ENCODE measurements around the gene CELF2.

CELF2 gene

DNA sequence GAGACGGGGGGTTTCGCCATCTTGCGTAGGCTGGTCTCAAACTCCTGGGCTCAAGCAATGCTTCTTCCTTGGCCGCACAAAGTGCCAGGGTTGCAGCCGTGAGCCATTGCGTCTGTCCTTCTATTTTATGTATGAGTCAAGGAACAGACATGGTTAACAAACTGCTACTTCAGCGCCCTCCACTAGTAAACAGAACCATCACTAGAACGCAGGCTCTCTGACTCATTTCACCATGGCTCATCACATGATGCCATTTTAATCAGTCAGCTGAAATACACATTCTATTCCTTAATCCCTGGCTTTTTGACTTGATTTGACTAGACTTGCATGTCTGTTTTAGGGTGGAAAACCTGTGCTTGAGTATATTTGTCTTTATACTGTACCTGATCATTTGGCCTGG, 41.3 kb downstream of the CELF2 start:
- no peak for DNase-seq

DNA sequence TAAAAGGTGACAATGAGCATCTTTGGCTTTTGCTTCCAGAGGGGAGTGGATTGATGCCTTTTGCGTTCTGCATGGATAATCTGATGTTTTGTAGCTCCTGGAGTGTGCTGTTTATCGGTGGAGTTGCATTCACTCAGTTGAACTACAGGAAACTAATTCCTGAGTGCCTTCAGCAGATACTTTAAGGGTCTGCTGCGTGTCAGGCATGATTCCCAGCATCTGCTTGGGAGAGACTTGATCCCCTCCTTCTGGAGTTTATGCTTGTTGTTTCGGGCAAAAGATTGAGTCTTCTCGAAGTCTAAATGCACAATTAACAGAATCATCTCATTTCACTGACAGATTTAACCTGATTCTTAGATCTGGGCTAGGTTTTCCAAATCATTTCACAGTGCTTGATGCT, 46.2 kb downstream of the CELF2 start:
- no peak for DNase-seq

DNA sequence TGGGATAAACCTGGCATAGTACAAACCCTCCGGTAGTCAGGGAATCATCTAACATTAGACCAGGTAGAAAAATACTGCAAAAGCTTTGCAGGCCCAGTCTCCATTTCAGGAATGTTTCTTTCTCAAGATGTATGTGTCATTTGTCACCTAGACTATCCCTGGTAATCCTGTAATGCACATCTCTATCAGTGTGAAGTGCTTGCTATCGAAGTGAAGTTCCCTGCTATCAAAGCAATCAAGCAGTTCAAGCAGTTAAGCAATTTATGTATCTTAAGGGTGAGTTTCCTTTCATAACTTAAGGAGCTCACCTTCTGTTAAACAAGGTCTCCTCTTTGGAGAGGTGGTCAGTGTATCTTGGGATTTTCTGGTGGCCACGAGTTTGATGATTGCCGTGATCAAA, 47.2 kb downstream of the CELF2 start:
- no peak for DNase-seq

DNA sequence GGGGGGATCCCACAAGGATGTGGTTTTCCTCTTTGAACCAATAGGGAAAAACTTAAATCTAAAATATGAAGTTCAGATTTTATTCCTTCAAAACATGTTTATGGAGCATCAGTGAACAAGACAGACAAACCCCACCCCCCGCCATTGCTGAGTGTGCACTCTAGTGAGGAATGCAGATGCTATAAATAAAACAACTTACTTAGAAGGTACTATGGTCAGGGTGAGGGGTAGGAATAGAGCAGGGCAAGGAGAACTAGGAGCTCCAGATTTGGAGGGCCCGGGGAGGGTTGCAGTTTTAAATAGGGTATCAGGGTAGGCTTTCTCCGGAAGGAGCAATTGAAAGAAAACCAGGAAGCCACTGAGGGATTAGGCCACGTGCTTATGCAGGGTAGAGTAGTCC, 47.9 kb downstream of the CELF2 start:
- no peak for DNase-seq

DNA sequence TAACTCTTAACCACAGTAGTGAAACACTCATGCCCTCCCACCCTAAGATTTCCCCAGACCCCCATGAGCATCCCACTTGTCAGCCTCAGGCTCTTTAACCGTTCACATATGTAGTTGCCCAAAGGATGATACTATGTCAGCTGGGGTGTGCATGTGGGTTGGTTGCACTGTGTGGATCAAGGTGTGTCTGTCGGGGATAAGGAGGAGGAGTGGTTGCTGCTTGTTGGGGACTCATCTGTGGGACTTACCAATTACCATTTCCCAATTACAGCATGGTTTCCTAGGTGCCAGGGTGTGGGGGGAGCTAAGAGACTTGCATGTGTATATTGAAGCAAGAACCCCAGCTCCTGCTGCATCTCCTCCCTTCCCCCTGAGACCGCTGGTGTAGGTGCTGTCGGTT, 48.8 kb downstream of the CELF2 start:
- DNase-seq: no peak

DNA sequence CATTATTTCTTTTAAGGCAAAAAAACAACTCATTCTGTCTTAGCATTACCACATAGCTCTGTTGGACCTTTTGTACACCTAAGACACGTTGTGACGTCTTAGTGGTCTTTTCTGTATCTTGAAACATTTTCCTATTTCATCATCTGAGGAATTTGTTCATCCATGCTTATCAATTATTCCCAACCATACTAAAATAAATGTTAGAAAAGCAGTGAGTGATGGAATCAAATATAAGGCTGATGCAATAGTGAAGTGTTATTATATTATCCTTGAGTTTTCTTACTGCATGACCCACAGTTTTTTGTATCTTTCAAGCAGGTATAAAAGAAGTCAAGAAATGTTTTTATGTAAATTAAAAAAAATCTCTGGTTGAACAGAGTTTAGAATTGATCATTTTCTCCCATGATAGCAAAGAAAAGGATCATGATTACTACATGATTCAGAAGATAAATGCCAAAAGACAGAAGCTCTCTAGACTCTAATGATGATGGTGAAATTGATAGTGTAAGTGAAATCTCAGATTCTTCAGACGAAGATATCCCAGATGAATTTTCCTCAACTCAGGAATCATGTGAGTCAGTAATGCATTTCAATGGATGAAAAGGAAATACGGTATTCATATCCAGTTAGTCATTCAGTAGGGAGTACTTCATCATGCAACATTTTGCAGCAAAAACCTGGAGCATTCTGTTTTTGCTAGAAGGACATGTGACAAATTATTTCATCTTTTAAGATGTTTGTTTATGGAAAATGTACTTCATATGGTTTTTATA, 51.4 kb downstream of the CELF2 start:
- DNase-seq: no peak

DNA sequence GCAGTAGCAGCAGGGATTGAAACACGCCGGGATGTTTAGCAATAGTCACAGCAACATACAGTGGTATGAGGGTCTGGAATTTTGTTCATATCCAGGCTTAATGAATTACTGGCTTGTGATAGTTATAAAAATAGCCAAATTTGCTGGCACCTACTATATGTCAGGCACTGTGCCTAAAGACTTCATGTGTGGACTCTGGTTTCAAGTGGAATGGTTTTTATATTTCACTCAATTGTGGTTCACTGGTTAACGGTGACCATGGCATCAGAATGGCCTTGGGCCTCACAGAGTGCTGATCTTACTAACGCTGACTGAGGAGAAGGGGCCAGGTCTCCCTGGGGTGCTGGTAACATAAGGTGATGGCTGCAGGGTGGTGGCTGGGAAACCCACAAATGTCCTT, 55.7 kb downstream of the CELF2 start:
- DNase-seq: peak in 1 of 14 donors; percentile 13

DNA sequence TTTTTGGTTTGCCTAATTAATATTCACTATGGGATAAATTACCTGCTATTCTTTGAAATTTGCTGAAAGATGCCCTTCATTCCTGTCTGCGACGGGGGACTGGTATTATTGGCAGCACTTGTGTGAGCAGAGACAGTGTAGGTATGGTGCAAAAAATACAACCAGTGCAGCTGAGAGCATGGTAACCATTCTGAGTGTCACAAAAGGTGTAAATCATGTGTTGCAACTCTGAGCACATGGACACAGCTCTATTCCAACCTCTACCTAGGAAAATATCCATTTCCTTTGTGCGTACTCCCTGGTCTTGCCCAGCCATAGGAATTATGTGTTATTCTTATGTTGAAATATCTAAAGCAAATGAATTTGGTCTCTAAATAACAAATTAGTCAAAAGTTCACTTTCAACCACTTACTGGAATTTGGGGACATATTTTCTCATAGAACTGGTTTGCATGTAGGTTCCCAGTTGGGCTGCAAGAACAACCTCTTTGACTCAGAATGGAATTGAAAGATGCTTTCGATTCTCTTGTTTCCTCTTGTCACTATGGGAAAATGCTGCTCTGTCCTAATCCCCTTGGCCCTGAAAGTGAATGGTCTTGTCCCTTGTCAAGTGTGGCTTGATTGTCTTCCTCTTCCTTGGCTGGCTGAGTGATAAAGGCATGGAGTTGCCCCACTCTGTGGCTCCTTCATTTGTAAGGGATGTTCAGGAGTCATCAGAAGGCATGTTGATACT, 57.0 kb downstream of the CELF2 start:
- no peak for DNase-seq

DNA sequence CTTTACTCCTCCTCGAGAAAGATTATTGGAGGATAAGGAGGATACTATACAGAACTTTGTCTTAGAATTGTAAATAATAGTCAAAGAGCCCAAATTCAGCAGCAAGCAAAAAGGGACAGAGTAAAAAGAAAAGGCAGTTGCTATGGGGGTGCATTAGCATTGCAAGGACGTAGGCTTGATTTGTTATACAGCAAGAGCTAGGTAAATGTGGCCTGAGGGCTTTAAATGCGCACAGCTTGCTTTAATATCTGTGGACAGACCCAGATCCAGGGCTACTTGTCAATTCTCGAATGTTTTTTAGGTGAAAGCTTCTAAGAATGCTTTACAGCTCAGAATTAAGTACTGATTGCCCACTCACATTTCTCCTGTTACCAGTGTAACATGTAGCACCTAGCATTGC, 58.5 kb downstream of the CELF2 start:
- DNase-seq: no peak

DNA sequence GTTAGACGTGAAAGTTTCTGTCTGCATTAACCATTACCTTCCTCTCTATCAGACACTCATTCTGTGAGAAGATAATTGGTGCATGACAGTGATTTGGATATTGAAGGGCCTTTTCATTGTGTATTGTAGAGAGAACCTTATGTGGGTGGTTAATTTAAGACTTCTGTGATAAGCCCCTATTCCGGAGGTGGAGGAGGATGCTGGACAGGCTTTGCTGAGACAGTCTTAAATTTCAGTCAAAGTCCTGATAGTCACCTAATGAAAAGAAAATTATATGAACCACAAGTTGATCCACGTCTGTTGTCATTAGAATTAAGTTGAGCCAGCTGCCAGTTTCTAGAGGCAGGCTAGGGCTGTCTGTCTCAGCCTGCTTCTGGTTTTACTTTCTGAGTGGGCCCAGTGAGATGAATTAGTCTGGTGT, 62.9 kb downstream of the CELF2 start:
- DNase-seq: no peak

DNA sequence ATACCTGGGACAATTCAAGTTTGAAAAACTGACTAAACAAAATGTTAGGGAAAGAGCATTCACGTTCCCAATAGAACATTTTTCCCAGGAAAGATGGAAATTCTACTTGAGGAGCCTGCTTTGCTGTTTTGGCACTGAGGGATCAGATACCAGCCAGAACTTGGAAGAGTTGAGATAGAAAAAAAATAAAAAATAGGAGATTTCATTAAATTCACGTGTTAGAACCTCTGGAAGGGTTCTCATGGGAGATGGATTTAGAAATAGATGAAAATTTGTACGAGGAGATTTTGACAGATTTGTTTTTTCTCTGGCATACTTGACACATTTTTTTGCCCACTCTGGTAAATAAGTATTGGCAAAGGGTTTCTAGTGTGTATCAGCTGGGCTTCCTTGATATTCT, 63.7 kb downstream of the CELF2 start:
- DNase-seq: no peak

DNA sequence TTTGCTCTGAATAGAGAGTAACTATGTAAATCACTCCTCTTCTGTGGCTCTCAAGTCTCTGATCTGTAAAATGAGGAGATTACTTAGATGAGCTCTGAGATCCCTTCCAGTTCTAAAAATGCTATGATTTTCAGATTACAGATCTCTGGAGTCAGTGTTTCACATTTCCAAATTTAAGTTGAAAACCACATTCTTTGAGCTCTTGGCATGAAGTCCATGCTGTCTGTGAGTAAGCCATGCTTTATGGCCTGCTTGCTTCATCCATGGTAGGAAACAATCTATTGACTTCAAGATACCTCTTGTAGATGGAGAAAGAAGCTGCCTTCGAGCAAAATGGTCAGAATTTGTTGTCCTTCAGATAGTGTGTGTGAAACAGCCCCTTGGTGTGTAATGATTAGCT, 64.9 kb downstream of the CELF2 start:
- DNase-seq: no peak

DNA sequence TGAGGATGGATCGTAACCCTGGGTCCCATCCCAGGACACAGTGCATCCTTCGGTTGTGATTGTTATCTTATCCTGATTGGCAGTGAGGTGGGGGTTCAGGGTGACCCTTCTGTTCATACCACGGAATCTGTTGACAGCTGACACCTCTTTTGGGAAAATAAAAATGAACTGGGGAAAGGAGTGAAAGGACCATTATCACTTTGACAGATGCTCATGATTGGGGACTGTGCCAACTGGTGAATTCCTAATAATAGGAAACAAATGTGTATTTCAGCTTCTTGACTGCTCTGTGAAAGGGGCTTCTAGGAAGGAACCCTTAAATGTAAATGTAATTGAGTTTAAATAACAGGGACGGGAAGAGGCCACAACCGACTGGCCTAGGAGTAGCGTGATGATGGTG, 65.4 kb downstream of the CELF2 start:
- no peak for DNase-seq

DNA sequence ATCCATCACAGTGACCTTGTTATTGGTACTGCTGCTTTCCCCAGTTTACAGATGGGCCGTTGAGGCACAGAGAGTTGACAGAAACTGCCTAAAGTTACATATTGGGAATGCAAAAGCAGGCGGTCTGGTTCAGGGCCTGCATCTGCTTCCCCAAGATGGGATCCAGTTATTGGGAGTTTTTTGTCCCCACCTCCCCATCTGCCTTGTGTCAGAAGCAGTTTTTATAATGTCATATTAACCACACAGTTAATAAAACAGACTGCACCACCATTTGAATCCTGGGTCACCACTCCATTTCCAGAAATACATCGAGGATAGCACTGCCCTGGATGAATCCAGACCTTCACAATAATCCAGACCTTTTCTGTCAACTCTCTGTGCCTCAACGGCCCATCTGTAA, 67.9 kb downstream of the CELF2 start:
- DNase-seq: no peak

DNA sequence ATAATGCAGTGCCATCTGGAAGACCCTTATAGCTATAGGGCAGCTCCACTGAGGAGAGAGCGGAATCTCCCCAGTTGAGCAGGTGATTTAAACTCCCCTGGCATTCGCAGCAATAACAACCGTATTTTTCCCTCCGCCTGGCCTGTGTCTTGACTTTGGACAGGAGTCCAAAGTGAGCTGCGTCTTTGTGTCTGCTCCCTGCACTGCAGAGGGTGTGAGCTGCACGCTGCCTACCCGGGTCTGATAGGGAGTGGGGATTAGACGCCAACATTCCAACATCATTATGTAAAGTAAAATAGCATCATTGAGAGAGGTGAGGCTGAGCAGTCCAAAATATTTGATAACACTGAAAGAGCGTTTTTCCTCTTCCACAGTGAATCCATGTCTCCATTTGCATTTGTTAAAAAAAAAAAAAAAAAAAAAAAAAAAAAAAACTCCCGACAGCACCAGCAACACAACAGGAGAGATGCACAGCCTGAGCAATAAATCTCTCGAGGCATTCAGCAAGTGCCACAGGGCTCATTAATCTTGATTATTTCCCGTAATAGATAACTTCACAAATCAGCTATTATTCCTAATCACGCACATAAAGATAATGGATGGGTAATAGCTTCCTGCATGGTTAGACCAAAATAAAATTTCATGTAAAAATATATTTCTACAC, 68.6 kb downstream of the CELF2 start:
- peak in 1 of 14 donors; percentile 13 for DNase-seq

DNA sequence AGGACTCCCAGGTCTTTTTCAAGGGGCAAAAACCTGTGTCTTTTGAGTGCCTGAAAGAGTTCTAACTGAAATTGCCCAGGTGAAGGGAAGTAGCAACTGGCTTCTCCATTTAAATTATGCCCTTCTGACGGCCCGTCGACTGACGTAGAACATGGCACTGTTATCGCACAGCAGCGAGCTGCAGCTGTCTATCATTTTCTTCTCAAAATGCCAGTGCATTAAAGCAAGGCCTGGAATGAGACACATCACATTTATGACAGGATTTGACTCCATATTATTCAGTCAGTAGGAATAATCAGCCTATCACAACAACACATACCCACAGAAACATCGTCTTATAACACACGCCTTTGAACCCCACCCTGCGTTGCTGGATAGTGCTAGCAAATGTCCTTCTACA, 69.7 kb downstream of the CELF2 start:
- DNase-seq: no peak

DNA sequence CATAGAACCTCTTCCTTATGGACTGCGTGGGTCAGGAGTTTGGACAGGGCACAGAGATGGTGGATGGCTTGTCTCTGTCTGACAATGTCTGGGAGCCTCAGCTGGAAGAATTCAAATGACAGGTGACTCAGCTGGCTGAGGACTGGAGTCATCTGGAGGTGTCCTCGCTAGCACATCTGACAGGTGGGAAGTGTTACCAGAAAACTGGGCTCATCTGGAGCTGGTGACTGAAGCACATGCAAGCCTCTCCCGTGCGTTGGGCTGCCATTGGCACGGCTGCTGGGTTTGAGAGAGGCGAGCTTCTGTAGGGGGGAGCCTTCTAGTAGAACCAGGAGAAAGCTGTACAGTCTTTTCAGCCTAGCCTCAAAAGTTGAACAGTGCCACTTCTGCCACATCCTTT, 71.0 kb downstream of the CELF2 start:
- no peak for DNase-seq

DNA sequence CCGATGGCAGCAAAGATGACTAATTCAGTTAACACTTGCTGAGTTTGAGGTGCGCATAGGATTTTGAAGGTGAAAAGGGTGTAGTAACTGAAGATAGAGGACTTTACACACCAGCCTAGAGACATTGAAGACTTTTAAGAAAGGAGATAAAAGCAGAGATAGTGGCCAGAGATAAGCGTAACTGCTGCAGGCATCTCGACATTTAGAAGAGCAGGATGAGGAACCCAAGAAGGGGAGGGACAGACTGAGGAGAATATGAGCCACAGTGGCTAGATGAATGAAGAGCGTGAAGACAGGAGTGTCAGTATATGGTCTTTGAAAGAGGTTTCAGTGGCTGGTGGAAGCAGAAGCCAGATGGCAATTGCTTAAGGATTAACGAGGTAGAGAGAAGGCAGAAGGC, 71.6 kb downstream of the CELF2 start:
- DNase-seq: no peak

DNA sequence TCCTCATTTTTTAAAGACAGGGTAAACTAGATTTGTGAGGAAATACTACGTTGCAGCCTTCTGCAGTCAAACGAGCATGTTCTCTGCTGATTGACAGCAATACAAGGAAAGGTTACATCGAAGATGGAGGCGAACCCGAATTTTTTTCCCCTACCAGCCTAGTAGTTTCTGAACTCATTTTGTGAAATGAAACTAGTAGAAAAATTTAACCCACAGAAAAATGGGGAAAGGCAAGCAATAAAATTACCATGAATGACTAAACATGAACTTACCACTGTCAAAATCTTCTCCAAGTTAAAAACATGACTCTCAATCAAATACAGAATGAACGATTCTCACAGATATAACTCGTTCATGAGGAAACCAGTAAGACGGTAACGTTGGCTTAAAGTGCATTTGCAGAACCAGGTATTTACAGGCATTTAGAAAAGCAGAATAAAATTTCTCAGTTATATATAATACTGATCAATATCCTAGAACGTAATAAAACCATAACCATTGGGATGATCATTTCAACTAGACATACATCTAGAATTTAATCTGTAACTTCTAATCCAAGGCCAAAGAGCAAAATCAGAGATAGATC, 73.9 kb downstream of the CELF2 start:
- DNase-seq: no peak

DNA sequence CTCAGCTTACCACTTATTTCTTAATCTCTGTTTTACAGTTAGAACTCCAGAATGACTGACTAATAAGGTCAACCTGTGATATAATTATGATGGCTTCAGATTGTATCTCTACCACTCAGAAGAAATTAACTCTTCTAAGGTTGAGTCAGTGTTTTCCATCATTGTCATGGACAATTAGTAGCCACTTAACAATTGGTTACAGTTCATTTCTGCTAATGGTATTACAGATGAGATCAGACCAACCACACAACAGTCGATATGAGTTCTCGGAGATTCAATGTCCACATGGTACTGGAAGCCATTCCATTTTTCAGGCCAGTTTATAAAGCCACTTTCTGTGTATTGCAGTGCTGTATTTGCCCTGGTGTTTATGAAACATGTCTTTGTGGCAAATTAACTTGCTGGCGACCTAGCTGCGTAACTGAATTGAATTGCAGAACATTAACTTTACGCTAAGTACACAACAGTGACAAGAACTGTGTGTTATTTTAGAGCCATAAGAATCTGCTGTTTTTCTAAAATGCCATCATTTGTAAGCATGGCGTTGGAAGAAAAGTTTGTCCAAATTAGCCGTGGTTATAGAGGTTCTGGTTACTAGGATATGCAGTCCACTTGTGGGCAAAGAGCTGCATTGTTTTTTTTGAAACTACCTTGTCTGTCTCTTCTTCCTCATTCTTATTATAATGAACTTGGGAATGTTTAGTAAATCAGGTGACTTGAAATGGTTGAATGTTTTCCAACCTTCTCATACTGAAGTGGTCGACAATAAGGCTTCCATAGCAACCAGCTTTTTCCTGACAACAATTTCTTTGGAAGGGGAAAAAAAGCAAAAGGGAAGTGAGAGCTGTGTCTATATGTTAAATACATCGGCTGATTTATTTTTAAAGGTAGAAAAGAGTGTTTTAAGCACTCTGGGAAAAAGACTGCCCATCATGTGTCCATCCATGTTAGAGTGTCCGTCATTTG, 76.4 kb downstream of the CELF2 start:
- DNase-seq: no peak

DNA sequence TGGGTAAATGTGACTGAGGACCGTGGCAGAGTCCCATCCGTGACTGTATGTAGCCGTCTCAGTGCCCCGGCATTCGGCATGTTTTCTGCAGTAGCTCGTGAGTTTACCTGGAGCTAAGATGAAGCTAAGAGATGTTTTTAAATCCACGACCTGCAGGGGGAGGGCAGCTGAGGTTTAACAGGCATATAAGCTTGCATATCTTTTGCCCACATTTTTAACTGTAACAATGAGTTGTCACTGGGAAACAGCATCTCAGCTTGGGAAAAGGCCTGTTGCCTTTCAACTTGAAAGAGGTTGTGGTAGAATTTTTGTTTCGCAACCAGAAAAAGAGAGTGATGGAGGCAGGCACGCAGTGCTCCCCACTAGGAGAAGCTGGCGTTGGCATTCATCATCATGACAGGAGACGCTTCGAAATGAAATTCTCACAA, 77.7 kb downstream of the CELF2 start:
- DNase-seq: no peak

DNA sequence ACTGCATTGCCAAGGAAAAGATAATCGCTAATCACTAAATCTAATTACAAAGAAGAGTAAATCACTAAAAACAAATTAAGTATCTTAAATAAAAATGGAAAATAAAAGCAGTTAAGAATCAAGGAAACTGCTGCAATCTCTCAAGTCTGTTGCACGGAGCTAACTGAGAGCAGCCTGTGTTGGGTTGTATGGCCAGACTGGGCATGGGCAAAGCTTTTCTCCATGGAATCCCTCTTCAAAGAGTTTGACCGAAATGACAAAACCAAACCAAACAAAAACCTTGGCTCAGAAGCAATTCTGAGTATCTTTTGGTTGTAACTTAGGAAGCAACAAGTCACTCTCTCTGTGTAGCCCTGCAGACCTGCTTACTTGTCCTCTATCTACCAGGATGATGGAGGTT, 78.8 kb downstream of the CELF2 start:
- DNase-seq: no peak
